Measurements from ENCODE around the gene BCL11B.
"Not testable (repeated sequence)": the region's sequence is repeated elsewhere in the genome, so short reads cannot be mapped to it uniquely, and the experiment has no call there.

BCL11B gene

DNA sequence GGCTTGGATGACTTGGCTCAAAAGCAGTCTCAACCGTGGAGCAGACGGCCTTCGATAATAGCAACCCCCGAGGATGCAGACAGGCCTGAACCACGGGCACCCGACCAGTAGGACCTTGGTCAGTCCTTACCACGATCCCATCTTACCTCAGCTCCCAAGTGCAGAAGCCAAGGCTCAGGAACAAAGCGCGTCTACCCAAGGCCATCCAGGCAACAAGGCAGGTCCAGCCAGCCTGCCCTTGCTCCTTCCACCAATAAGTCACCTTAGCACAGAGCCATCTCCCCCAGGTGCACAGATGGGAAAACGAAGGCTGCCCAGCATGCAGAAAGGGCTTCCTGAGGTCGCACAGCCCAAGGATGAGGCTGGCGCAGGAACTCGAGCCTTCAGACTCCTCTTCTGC, 77.3 kb downstream of the BCL11B start:
- DNase-seq: no peak

DNA sequence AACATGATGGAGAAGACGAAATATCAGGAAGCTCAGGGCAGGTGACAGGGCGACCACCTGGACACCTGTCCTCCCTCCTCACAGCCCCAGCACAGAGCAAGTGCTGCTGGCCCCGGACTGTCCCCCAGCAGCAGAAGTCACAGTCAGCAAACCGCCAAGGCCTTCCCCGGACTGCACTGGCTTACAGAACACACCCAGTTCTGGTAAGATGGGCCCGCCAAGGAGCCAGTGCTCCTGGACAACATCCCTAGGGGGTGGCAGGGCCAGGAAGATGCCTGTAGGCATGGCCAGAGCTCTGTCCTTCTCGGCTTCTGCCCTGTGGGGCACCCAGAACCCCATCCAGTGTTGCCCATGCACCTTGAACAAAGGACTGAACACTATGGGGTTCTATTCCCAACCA, 77.9 kb downstream of the BCL11B start:
- no peak for DNase-seq

DNA sequence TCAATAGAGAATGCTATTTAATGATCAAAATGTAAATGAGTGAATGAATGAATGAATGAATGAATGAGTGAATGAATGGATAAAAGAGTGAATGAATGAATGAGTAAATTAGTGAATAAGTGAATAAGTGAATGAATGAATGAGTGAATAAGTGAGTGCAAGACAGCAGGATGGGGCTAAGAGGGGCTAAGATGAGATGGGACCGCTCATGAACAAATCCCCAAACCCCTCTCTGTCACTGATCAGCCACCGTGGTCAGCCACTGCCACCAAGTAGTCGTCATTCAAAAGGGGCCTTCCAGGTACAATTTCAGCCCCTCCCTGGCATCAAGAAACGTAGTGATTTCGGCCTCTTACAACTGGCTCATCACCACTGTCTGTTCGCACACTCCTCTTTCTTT, 79.2 kb downstream of the BCL11B start:
- DNase-seq: no peak

DNA sequence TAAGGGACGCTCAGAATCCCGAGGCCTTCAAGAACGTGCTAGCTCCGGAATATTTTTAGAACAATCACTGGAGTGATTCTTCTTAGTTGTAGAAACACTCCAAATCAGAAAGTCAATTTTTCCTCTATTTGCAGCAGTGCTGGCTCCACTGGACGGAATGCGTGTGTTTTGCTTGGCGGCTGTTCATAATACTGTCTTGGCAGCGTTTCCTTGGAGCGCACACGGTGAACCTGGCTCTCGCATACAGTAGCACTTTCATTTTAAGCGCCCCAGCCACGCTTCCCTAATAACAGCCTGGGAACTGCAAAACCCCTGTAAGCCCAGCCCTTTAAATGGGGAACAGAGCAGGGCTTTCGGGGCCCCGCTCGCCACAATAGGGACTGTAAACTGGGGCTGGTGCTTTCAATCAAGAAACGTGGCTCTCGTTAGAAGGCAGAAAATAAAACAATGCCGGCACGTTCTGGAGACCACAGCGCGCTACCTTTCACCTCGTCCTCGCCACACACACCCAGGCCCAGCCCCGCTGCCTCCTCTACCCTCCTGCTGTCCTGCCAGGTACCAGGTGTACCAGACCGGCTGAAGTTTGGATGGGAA, 79.9 kb downstream of the BCL11B start:
- no peak for DNase-seq

DNA sequence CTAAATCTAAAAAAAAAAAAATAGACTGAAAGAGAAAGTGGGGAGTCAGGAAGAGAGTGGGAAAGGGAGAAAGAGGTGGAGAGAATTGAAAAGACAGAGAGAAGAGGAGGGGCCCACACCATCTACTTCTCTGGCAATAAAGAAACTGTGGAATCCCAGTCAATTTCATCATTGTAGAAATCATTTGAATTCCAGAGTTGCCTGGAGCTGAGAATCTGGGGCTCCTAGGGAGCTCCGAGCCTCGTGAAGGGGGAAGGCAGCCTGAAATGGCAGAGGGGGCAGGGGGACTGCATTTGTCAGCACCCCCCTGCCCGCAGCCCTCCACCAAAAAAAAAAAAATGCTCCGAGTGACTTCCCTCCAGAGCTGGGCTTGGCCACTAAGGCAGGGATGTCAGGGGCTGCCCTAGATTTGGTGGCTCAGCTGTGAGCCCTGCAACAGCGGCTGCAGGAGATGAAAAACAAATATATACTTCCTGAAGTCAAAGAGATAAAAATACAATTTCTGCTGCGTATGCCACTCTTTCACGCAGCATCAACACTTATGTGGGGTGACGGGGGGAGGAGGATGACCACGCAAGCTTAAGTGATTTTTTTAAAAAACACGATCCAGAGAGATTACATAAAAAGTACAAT, 80.5 kb downstream of the BCL11B start:
- no peak for DNase-seq

DNA sequence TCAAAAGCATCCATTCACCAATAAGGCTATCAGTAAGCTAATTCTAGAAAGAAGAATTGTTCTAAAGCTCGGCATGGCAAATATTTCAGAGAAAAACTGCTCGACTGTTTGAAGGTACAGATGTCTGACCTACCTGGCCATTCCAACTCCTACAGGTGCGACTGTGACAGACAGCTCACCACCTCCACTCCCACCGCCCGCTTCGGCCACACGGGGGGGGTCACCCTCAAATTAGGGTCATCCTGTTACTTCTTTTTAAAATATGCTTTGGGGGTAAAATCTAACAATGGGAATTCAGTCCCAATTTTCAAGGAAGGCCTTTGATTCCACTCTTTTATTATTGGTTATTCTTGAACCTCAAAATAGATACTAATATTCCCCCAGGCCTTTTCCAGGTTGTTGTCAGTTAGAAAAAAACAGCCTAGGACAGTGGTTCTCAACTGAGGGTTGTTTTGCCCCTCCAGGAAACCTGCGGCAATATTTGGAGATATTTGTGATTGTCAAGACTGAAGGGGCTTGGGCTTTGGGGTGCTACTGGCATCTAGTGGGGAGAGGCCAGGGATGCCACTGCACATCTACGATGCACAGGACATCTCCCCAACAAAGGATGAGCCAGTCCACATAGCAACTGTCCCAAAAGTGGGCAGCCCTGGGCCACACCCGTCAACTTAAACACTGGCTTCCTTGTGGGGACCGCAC, 81.2 kb downstream of the BCL11B start:
- peak in 1 of 2 donors; percentile 3 for DNase-seq

DNA sequence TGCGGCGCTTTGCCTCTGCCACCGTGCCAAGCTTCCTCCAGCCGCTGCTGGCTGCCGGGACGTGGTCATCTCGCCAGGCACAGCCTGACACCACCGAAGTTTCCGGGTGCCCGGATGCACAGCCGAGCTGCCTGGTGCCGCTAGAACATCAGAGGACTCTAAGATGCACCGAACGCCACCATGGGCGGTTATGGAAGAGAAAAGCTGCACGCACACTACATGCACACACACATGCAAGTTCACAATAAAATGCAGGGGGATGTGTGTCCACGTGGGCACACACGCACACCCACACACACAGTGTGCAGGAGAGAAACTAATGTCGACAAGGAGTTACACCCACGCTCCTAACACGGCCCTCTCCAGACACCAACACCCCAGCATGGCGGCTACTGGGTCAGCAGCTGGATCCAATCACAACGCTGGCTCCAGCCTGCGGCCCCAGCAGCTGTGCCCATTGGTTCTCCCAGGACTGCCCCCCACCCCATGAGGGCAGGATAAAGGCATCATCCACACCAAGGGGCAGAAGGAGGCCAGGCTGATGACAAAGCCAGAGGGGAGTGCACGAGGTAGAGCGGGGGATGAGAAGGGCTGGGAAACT, 82.7 kb downstream of the BCL11B start:
- DNase-seq: no peak

DNA sequence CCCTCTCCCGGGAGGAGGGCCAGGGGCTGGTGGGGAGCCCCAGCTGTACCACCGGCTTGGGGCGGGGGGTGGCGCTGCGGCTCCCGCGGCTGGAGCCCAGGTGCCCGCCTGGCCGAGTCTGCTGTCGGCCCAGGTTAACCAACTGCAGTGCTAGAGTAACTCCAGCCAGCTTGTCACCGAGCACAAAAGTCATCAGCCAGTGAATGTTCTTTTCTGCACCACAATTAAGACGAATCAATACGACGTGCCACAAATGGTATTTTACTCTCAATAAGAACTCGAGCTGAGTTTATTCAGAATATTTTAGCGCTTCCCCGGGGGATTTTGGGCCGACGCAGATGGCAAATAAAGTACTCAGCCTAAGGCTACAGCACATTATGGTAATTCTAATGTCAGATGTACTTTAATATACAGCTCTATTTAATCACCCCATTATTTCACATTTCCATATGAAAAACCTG, 83.2 kb downstream of the BCL11B start:
- DNase-seq: no peak

DNA sequence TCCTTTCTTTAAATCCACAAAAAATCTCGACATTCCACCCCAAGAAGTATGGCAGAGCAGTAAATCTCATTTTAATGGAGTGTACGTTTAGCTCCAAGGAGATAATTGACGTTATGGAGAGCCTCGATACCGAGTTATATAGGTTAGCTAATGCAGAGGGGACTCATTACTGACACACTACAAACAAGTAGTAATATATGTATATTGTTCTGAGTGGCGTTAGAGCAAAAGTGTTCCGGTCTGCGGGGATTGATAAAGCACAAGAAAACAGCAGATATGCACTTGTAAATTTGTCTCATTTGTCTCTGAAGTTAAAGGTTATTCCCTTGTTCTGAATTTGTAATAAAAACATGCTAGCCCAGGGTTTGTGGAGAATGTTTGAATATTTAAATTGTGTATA, 84.1 kb downstream of the BCL11B start:
- DNase-seq: no peak

DNA sequence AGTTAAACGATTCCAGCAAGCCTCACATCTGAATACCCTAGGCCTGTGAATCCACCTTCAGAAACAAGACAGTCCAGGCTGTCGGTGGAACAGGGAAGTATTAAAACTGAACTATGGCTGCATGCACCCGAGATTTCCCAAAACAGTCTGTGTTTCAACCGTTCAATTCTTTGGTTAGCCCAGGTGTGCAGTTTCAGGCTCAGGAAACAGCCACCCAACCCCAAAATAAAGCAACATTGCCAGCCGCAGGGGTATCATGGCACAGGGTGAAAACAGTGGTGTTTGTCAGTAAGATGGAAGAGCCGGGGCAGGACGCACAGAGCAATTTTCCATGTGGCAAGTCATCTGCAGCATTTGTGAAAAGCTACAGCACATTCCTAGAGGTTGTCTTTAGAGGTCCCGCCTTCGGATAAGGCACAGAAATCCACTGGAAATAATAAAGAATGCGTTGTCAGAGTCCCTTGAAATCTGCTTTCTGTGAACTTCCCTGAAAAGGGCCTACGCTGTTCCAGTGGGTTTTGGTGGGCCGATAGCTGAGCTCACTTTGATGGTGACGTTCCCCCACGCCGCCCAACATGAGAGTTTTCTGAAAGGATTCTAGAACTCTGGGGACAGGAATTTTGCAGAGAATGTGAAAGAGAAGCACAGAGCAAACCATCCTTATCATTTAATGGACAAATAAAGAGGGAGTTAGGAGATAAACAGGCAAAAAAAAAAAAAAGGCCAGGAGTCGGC, 84.9 kb downstream of the BCL11B start:
- no peak for DNase-seq

DNA sequence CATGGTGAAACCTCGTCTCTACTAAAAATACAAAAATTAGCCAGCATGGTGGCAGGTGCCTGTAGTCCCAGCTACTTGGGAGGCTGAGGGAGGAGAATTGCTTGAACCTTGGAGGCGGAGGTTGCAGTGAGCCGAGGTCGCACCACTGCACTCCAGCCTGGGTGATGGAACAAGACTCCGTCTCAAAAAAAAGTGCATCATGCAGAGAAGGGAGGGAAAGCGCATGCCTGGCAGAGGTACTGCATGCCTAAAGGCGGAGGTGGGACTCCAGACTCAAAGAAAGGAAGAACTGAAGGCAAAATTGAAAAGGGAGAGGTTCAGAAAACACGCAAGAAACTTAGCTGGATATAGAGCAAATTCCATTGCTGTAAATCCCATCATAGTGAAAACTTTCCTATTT, 85.7 kb downstream of the BCL11B start:
- DNase-seq: not testable (repeated sequence)

DNA sequence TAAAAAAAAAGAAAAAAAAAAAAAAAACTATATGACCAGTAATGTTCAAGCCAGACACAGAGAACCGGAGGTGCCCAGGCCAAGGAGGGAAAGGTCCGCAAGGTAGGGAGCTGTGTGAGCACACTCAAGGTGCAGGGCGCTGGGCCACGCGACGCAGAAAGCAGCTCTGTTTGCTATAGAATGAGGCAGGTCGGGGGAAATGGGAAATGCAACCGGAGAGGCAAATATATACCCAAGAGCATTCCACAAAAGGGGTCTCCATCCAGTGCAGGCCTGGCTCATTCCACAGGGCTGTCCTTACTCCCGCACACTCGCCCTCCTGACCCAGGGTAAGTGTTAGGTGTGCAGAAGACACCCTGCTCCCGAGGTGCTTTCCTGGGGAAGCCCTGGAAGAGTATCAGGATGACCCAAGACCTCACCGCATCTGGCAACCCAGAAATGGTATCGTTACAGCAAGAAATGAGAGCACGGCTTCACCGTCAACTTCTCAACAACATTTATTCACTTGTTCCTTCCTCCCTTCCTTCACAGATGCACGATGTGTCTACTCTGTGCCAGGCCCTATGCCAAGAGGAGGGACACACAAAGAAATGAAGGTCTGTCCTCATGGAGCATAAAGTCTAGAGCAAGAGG, 86.4 kb downstream of the BCL11B start:
- no peak for DNase-seq

DNA sequence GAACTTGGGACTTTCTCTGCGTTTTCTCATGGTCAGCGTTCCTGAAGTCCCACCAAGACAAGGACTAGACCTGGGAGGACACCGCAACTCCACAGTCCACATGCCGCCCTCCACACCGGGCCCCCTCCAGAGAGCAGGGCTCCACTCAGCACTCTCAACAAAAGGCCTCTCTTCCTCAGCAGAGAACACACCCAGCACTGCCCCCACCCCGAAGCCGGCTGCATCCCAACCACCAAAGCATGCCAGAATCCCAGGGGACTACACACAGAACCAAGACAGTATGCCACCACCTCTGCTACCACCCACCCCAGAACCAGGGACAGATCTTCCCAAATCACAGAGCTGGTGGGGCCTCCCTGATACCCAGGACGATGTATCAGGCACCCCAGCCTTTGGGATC, 88.3 kb downstream of the BCL11B start:
- no peak for DNase-seq

DNA sequence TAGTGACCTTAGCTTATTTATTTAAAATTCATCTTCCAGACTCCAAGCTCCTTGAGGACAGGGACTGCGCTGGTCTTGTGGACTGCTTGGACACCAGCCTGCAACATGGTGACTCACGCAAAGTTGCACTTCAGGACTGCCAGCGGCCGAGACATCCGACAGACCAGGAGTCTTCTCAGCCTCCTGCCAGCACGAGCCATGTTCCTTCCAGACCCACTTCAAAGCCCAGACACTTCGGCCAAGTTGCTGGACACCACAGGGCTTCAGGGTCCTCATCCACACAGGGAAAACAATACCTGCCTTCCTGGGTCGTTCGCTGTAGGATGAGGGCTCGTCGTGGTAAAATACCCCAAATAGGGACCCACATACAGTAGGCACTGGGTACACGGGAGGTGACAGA, 88.7 kb downstream of the BCL11B start:
- DNase-seq: no peak

DNA sequence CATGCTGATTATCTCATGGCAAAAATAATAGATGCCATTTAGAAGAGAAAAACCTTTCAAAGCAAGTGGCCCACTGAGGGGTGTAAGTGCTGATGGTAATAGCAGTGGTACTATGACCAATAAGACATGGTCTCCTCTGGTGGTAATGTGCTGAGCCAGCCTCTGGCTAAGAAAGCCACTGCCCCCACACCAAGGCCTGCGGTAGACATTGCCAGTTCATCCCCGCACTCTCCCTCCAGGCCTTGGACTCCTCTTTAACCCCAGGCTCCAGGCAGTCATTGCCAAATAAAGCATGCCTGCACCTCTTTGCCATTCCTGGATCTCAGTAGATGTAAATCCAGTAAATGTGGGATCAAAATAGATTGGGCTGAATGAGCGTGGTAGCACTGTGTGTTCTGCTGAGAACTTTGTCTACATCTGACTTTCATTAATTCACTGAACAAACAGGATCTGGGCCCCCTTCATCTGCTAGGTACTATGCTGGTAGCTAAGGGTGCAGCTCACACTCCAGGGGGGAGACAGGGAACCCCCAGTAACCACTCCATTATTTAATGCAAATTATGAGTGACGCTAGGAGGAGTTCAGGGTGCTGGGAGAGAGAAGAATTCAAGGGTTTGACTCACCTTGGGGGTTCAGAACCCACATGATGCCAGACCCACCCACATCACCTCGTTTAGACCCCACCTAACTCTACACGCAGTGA, 89.3 kb downstream of the BCL11B start:
- DNase-seq: no peak

DNA sequence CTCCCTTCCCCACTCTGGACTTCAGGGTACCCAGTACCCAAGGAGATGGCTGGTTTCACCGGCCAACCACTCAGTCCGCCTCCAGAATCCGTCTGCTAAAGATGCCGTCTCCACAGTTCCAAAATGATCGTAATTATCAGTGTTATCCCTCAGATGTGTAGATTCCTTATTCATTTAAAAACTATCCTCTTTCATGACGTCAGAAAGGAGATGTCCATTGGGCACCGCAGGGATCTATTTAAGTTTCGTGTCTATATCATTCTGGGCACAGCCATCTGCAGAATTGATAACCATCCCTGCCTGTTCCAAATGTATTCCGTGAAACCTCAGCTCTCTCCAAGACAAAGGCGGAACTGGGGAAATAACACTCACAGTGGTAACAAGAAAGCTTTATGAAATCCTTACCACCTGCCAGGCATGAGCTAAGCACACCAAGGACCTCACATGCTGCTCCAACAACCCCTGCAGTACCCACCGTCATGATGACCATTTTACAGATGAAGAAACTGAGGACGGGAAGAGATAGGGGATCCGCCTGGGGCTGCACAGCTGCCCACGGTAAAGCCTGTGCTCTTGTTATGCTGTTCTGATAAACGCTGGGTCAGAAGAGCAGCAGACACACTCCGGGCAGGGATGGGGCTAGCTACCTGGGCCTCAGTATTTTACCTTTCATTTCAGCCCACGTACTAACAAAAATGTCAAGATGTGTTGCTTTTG, 90.0 kb downstream of the BCL11B start:
- DNase-seq: no peak

DNA sequence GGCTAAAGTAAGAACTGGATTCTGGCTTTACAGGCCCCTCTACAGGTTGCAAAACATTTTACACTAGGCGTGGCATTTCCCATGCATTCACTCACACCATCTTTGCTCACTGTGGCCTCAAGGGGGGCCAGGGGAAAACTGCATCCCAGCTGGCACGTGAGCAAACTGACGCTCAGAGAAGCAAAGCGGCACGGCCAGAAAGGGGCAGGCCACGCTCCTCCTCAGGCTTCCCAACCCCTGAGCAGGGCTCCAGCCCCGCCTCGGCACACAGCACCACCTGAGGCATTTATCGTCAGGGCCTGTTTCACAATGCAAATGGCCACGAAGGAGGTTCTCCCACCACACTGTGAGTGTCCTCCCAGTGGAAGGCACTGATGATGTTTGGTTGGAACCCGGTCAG, 90.8 kb downstream of the BCL11B start:
- no peak for DNase-seq

DNA sequence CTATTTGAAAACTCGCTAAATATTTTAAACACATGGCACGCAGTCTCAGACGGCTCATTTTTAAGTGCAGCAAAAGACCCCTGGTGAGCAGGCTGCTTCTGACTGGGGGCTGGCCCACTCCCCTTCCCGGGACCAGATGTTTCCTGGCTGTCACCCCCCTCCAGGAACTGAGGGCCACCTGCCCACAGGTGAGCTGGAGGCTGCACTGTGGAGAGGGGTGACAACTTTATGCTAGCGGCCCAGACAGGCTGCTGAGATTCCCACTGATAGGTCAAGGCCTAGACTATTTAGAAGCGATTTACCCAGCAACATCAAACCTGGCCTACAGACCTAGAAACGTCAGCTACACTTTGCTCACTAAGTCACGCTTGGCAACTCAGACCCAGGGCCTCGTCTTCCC, 92.1 kb downstream of the BCL11B start:
- no peak for DNase-seq

DNA sequence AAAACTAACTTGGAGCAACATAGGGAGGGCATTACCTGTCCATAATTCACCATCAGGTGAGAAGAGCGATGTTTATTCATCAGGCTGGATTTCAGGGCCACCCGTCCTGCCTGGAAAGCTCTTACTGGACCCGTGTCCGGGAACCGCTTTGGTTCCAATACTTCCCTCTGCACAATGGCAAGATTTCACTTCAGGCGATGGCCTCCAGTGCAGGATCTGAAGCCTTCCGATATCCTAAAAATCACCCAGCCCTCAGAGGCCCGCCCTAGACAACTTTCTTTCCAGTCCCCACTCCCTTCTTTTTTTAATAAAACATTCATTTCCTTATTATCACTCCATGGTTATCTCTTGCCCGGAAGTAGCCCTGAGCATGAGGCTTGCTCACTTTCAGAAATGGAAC, 92.5 kb downstream of the BCL11B start:
- DNase-seq: no peak

DNA sequence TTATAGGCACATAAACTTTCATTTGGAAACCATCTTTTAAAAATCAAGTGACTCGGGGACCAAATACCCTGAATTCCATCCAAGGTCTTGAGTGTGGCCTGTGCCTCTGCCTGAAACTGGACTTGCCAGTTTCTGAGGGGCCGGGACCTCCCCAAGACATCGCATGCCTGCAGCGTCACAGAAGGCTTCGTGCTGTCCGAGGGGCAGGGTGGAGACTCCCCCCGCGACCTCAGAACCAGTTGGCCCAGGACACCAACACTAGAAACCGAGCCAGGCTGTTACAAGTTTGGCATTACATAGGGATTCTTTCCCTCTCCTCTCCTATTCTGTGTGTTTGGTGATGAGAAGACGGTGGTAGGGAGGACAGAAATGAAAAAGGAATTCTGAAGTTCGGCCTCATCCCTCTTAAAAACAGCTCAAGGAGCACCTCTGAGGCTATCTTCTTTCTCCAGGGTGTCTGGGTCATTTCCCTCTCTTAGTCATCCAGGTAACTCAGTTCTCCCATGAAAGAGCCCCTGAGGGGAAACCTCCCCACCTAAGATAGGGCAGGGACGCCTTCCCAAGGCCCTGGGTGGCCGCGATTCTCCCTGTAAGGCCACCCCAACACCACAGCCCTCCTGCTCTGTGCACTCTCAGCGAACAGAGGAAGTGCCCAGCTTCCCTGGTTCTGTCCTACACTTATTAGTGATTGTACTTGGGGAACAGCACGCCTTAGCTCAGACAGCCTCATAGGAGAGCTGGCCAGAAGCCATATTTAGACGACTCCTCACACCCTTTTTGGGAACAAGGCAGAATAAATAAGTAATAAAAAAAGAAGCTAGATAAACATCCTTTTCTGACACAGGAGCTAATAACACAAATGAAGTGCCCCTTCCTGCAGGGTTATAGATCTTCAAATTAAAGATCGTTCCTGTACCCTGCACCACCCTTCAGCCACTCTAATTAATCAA, 93.8 kb downstream of the BCL11B start:
- no peak for DNase-seq
